B cell (primary cell): ENCODE data around the gene REEP6. TPM values are rescaled to one million over a fixed set of nuclear protein-coding genes. Genes with fewer than 3 reads are reported as not detected.

Source experiments
- ATAC-seq: fragments of 200-7000 bp; cut with Tn5 transposase; one replicate; pipeline ENCODE4 v1.10.0; 2021; ENCODE audit warnings: low read depth, mild to moderate bottlenecking, moderate number of reproducible peaks, moderate library complexity
- CTCF ChIA-PET: fragments of 350-600 bp; sonication (Branson Sonifier 250); formaldehyde crosslinking; loops from one replicate; lab custom pipeline; 2021; ENCODE audit warnings: antibody characterized with exemption, inconsistent platforms; lab: Charles Lee
- POLR2A ChIA-PET: fragments of 350-600 bp; sonication (Branson Sonifier 250); formaldehyde crosslinking; loops from one replicate; lab custom pipeline; 2021; ENCODE audit warnings: antibody characterized with exemption; lab: Charles Lee
- DNase-seq: peaks from one replicate; pipeline ENCODE4 v3.0.0; 2013
- H2AFZ ChIP-seq: 2 replicates; pipeline ENCODE4 v1.6.1; 2012; ENCODE audit warnings: mild to moderate bottlenecking, low read depth, low read length; ENCODE audit not compliant: insufficient read depth, poor library complexity, severe bottlenecking
- H3K27ac ChIP-seq, 2 donors: 1 replicate in 1 of 2; 2 replicates in 1 of 2; pipeline ENCODE4 v1.5.1; 2012 to 2013; ENCODE audit warnings: low read length in 2 of 2, mild to moderate bottlenecking in 2 of 2, moderate library complexity in 1 of 2
- H3K27me3 ChIP-seq, 4 experiments: fragments of 200-600 bp in 1 of 4; sonication (generic) in 1 of 4; replicated peaks in 1 of 4; 1 replicate in 2 of 4; 2 replicates in 2 of 4; pipeline versions ENCODE4 v1.6.1 to v1.7.0; 2013 to 2016; ENCODE audit warnings: low read length in 3 of 4, mild to moderate bottlenecking in 2 of 4, mixed read lengths in 1 of 4, moderate library complexity in 1 of 4; ENCODE audit not compliant: insufficient read depth in 4 of 4, control insufficient read depth in 3 of 4; ENCODE audit errors: control extremely low read depth in 1 of 4
- H3K36me3 ChIP-seq, 2 experiments: replicated peaks in 1 of 2; 1 replicate in 1 of 2; 2 replicates in 1 of 2; pipeline versions ENCODE4 v1.6.1 to v1.7.1; 2013; ENCODE audit warnings: low read length in 1 of 2; ENCODE audit not compliant: insufficient read depth in 2 of 2, control insufficient read depth in 1 of 2; ENCODE audit errors: control extremely low read depth in 1 of 2, extremely low read depth in 1 of 2
- H3K4me1 ChIP-seq, 2 donors: fragments of 200-600 bp in 1 of 2; sonication (generic) in 1 of 2; 1 replicate in 1 of 2; 2 replicates in 1 of 2; pipeline versions ENCODE4 v1.5.1 to v1.6.1; 2013 to 2017; ENCODE audit warnings: low read length in 2 of 2; ENCODE audit not compliant: control insufficient read depth in 2 of 2, insufficient read depth in 2 of 2
- H3K4me2 ChIP-seq: replicated peaks from 2 replicates; pipeline ENCODE3; 2012; ENCODE audit warnings: mild to moderate bottlenecking, low read depth, low read length; ENCODE audit not compliant: poor library complexity, severe bottlenecking
- H3K4me3 ChIP-seq, 5 experiments: fragments of 200-600 bp in 1 of 5; sonication (generic) in 1 of 5; 1 replicate in 3 of 5; 2 replicates in 2 of 5; pipeline versions ENCODE4 v1.5.1 to v1.7.0; 2011 to 2016; ENCODE audit warnings: low read length in 4 of 5, mild to moderate bottlenecking in 4 of 5, low read depth in 2 of 5, control low read depth in 1 of 5, moderate library complexity in 1 of 5; ENCODE audit not compliant: insufficient read depth in 1 of 5; ENCODE audit errors: control extremely low read depth in 1 of 5, extremely low read depth in 1 of 5
- H3K79me2 ChIP-seq: fragments of 200-600 bp; sonication (generic); one replicate; pipeline ENCODE4 v1.6.0; 2016; ENCODE audit warnings: low read length; ENCODE audit not compliant: control insufficient read depth, insufficient read depth
- H3K9ac ChIP-seq: fragments of 200-600 bp; sonication (generic); 2 replicates; pipeline ENCODE4 v1.6.1; 2017; ENCODE audit warnings: mild to moderate bottlenecking, low read length, moderate library complexity
- H3K9me3 ChIP-seq, 3 donors: one replicate each; pipeline versions ENCODE4 v1.6.1 to v1.7.1; 2013; ENCODE audit warnings: low read length in 2 of 3; ENCODE audit not compliant: control insufficient read depth in 2 of 3, insufficient read depth in 1 of 3; ENCODE audit errors: control extremely low read depth in 1 of 3
- H4K20me1 ChIP-seq: 2 replicates; pipeline ENCODE4 v1.6.0; 2012; ENCODE audit warnings: mild to moderate bottlenecking, low read length; ENCODE audit not compliant: insufficient read depth, control insufficient read depth, poor library complexity, severe bottlenecking
- H3K27ac Mint-ChIP-seq: one replicate; pipeline ENCODE4 v1.8.0; 2021; ENCODE audit warnings: mixed read lengths
- H3K27me3 Mint-ChIP-seq: one replicate; pipeline ENCODE4 v1.8.0; 2021; ENCODE audit warnings: mixed read lengths
- H3K4me1 Mint-ChIP-seq: one replicate; pipeline ENCODE4 v1.8.0; 2021; ENCODE audit warnings: mixed read lengths
- H3K4me3 Mint-ChIP-seq: one replicate; pipeline ENCODE4 v1.8.0; 2021; ENCODE audit warnings: mixed read lengths
- H3K9me3 Mint-ChIP-seq: one replicate; pipeline ENCODE4 v1.8.0; 2022; ENCODE audit warnings: mixed read lengths; ENCODE audit not compliant: insufficient read depth
- CTCF ChIP-seq: fragments of 200-600 bp; IDR thresholded peaks from one replicate; pipeline ENCODE4 v1.8.0; 2022; ENCODE audit warnings: antibody characterized with exemption, mild to moderate bottlenecking
- EZH2 ChIP-seq: IDR thresholded peaks from 2 replicates; pipeline ENCODE4 v1.6.1; 2012; ENCODE audit warnings: borderline replicate concordance, low read depth, mild to moderate bottlenecking, moderate library complexity, low read length; ENCODE audit not compliant: insufficient read depth, poor library complexity, severe bottlenecking
- WGBS: methylation state at CpG from one replicate; pipeline ENCODE4 v1.1.5; 2013; ENCODE audit warnings: missing lambda C conversion rate; ENCODE audit not compliant: insufficient coverage; 5-methylcytosine and 5-hydroxymethylcytosine counted together
- intact Hi-C: fragments of 100-400 bp; cut with micrococcal nuclease; formaldehyde crosslinking; loops from one replicate; pipeline ENCODE4 v1.10.0; 2022
- polyA plus RNA-seq: library from polyadenylated mRNA; depleted of rRNA; stranded (reverse); fragments of >200 nt; gene quantifications from 2 replicates; pipeline ENCODE4 v1.2.3, GENCODE V29; 2012
- total RNA-seq, 2 donors: library from RNA; stranded (reverse); fragments of 120-200 nt in 1 of 2; gene quantifications; 1 replicate in 1 of 2; 2 replicates in 1 of 2; pipeline versions ENCODE4 v1.2.3 to v1.2.4, GENCODE V29; 2013 to 2022

REEP6 gene
- total and polyA plus RNA-seq, 2 donors (not counting 1 experiment from before 2014, with no cell fraction given), result 0.64 to 1.1 TPM

GRCh38 chr19:1445932-1446712 lies 44.9 kb upstream of the REEP6 start:
- H3K27me3 ChIP-seq, result peaks cover 0 to 50% (median 29%) of the 10 kb centered on the region in 4 experiments
- H2AFZ ChIP-seq, result no peak overlapping the region
- TF ChIP-seq CTCF (no peak), EZH2 (no peak)
- 4% methylated on average over 94 of the region's 99 CpGs for WGBS
- H3K36me3 ChIP-seq, result peaks cover 0 to 6% of the 10 kb centered on the region in 2 experiments
- CTCF ChIA-PET, result interaction anchor here (0.8 to 2.5 kb wide), 3 partner anchors 9 to 352 kb away, joined by 3 to 11 read pairs (median 4); no protein-coding TSS in a partner anchor
- peak overlapping the region; percentile 86 for H3K4me2 ChIP-seq
- peaks cover 0 to 26% (median 0%) of the 10 kb centered on the region in 3 donors for H3K9me3 ChIP-seq
- ATAC-seq (no peak), DNase-seq (peak; percentile 37)
- H3K27ac Mint-ChIP-seq, result no peak overlapping the region
- peaks cover 30% of the 10 kb centered on the region for H3K4me1 Mint-ChIP-seq
- peaks cover 32% of the 10 kb centered on the region for H3K27me3 Mint-ChIP-seq
- H3K9me3 Mint-ChIP-seq, result no peaks in the 10 kb centered on the region
- peaks cover 19 to 33% of the 10 kb centered on the region in 2 donors for H3K4me1 ChIP-seq
- POLR2A ChIA-PET, result no interaction called here
- intact Hi-C loops, result loop anchor here (2.0 kb wide), 1 partner anchor 33 kb away; the partner anchor contains the start of gene C19orf25
- H3K27ac ChIP-seq, result no peak overlapping the region
- H3K4me3 Mint-ChIP-seq, result peak overlapping the region; percentile 10
- H3K9ac ChIP-seq, result no peak overlapping the region
- H3K4me3 ChIP-seq, result no peak overlapping the region
- peaks cover 49% of the 10 kb centered on the region for H4K20me1 ChIP-seq
- no peaks in the 10 kb centered on the region for H3K79me2 ChIP-seq
